OCI-LY3 (cell line): Measurements from ENCODE around the gene ARL6IP6.
"Not testable (repeated sequence)": the region's sequence is repeated elsewhere in the genome, so short reads cannot be mapped to it uniquely, and the experiment has no call there.

Experiments
- H2AFZ ChIP-seq: fragments of 200-600, 300-600 bp; shearing (Covaris generic); 2 replicates; pipeline ENCODE4 v1.6.0; 2014; ENCODE audit warnings: antibody characterized with exemption, low read depth, low read length
- H3K27ac ChIP-seq: fragments of 200-600, 300-600 bp; sonication (generic); 2 replicates; pipeline ENCODE4 v1.5.1; 2014; ENCODE audit warnings: mild to moderate bottlenecking, low read length, moderate library complexity, mixed read lengths
- H3K27me3 ChIP-seq: fragments of 200-600, 300-600 bp; sonication (generic); 2 replicates; pipeline ENCODE4 v1.6.1; 2014; ENCODE audit warnings: low read depth, low read length, mixed read lengths
- H3K36me3 ChIP-seq: fragments of 200-600, 300-600 bp; sonication (generic); replicated peaks from 2 replicates; pipeline ENCODE3; 2014; ENCODE audit warnings: low read depth, low read length, mixed read lengths
- H3K4me1 ChIP-seq: fragments of 300-600, 200-600 bp; sonication (generic); 2 replicates; pipeline ENCODE4 v1.6.1; 2014; ENCODE audit warnings: low read length, mixed read lengths
- H3K4me2 ChIP-seq: fragments of 200-600, 300-600 bp; sonication (generic); 2 replicates; pipeline ENCODE4 v1.6.1; 2014; ENCODE audit warnings: low read length, mixed read lengths
- H3K4me3 ChIP-seq: fragments of 300-600, 200-600 bp; sonication (generic); 2 replicates; pipeline ENCODE4 v1.5.1; 2014; ENCODE audit warnings: antibody characterized with exemption, mild to moderate bottlenecking, low read length, moderate library complexity
- H3K79me2 ChIP-seq: fragments of 300-600, 200-600 bp; shearing (Covaris generic); 2 replicates; pipeline ENCODE4 v1.6.1; 2014; ENCODE audit warnings: mild to moderate bottlenecking, low read length, mixed read lengths
- H3K9ac ChIP-seq: fragments of 300-600, 200-600 bp; shearing (Covaris generic); 2 replicates; pipeline ENCODE4 v1.6.0; 2014; ENCODE audit warnings: mild to moderate bottlenecking, low read length, moderate library complexity
- H3K9me3 ChIP-seq: fragments of 200-600, 300-600 bp; shearing (Covaris generic); 2 replicates; pipeline ENCODE4 v1.6.1; 2014; ENCODE audit warnings: low read length, mixed read lengths; ENCODE audit not compliant: insufficient read depth
- H4K20me1 ChIP-seq: fragments of 200-600, 300-600 bp; sonication (generic); 2 replicates; pipeline ENCODE4 v1.6.1; 2016; ENCODE audit warnings: low read length, mixed read lengths; ENCODE audit not compliant: insufficient read depth
- CTCF ChIP-seq: fragments of 200-600, 300-600 bp; sonication (generic); IDR thresholded peaks from 2 replicates; pipeline ENCODE4 v1.5.1; 2014; ENCODE audit warnings: antibody characterized with exemption, low read length, low read depth
- EZH2phosphoT487 ChIP-seq: fragments of 200-600 bp; shearing (Covaris generic); IDR thresholded peaks from 2 replicates; pipeline ENCODE4 v1.6.1; 2018; ENCODE audit warnings: antibody characterized with exemption, mixed run types, low read depth

Gene ARL6IP6

DNA sequence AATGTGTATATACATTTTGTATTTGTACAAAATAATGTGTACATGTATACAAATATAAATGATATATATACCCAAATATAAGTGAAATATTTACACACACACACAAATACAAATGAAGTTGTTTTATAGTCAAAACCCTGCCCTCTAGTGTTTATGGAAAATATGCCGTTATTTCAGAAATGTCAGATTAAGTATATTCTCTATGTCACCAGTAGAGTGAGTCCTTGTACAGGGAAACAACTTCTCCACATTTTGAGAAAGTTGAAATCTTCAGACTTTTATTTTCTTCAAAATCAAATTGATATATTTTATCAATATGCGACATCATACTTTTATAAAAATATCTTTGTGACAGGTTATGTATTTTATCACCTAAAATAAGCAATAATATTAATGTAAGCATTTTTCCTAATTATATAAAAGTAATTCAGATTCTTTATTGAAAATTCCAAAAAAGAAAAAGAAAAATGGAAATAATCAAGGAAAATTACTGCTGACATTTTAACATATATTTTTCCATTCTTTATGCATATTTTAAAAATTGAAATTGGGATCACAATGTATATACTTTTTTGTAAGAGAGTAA, 22.4 kb downstream of the ARL6IP6 start:
- Histone ChIP-seq H3K9ac (no peak overlapping the region), H4K20me1 (peaks cover 8% of the 10 kb centered on the region; the same call in 1 of the 2 replicates), H3K27ac (no peak overlapping the region), H3K9me3 (no peaks in the 10 kb centered on the region), H3K27me3 (no peaks in the 10 kb centered on the region), H3K36me3 (peaks cover 13% of the 10 kb centered on the region), H2AFZ (no peak overlapping the region), H3K4me1 (no peaks in the 10 kb centered on the region), H3K79me2 (peaks cover 5% of the 10 kb centered on the region; the same call in 1 of the 2 replicates), H3K4me3 (no peak overlapping the region), H3K4me2 (no peak overlapping the region)
- peak; percentile 79 for TF ChIP-seq CTCF
- TF ChIP-seq EZH2phosphoT487 = no peak

DNA sequence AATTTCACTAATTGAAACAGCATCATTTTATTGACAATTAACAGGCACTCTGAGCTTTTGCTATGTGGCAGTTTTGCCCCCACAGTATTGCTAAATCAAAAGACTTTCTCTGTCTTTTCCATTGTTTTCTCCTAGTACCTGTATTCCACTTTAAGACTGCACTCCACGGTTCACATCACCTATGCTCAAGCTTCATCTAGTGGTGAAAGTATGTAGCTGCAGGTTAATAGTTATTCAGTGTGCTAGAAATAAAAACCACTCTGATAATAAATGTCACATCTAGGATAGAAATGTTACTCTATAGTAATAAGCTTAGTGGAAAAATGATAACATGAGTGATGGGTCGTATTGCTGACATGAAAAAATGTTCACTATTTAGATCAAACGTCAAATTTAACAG, 24.6 kb downstream of the ARL6IP6 start:
- Histone ChIP-seq H3K4me1 (no peaks in the 10 kb centered on the region), H3K4me2 (no peak overlapping the region), H3K36me3 (peaks cover 3% of the 10 kb centered on the region), H3K9me3 (no peaks in the 10 kb centered on the region), H3K79me2 (peaks cover 5% of the 10 kb centered on the region; the same call in 1 of the 2 replicates), H3K27me3 (no peaks in the 10 kb centered on the region), H3K27ac (no peak overlapping the region), H3K4me3 (no peak overlapping the region), H2AFZ (no peak overlapping the region), H3K9ac (no peak overlapping the region), H4K20me1 (peaks cover 8% of the 10 kb centered on the region; the same call in 1 of the 2 replicates)
- TF ChIP-seq EZH2phosphoT487 (no peak), CTCF (peak; percentile 53)

DNA sequence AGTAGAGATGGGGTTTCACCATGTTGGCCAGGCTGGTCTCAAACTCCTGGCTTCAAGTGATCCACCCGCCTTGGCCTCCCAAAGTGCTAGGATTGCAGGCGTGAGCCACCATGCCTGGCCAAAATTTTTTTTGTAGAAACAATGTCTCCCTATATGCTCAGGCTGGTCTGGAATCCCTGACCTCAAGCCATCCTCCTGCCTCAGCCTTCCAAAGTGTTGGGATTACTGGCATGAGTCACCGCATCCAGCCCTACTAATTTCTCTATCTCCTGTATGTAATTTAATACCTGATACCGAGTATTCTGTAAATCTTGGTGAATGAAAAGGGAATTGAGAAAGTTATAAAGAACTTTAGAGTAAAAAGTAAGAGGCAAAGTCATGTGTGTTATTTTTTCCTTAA, 29.3 kb downstream of the ARL6IP6 start:
- H3K4me3 ChIP-seq, H3K9ac ChIP-seq, H3K27ac ChIP-seq, H3K9me3 ChIP-seq, H3K4me2 ChIP-seq, H3K79me2 ChIP-seq, H2AFZ ChIP-seq, H3K27me3 ChIP-seq, H3K4me1 ChIP-seq: not testable (repeated sequence)
- Histone ChIP-seq H3K36me3 (peaks cover 21% of the 10 kb centered on the region), H4K20me1 (peaks cover 16% of the 10 kb centered on the region; the same call in 1 of the 2 replicates)

GRCh38 chr2:152755029-152755428, 36.6 kb downstream of the ARL6IP6 start:
- H3K4me1 ChIP-seq = peaks cover 14% of the 10 kb centered on the region
- H3K36me3 ChIP-seq = peaks cover 41% of the 10 kb centered on the region
- H3K27me3 ChIP-seq = no peaks in the 10 kb centered on the region
- H3K79me2 ChIP-seq = no peaks in the 10 kb centered on the region
- H3K4me3 ChIP-seq = peak overlapping the region; percentile 69
- H3K9ac ChIP-seq = no peak overlapping the region
- peaks cover 28% of the 10 kb centered on the region for H4K20me1 ChIP-seq
- peak overlapping the region; percentile 59 for H3K27ac ChIP-seq
- H2AFZ ChIP-seq = no peak overlapping the region
- H3K9me3 ChIP-seq = no peaks in the 10 kb centered on the region
- peak overlapping the region; percentile 90 for H3K4me2 ChIP-seq
- no peak for TF ChIP-seq EZH2phosphoT487
- TF ChIP-seq CTCF = peak; percentile 63
